Hippocampal formation (tissue), 2 donors: ENCODE measurements around the gene PRDM16.

Experiments
- DNase-seq, 2 donors: peaks; one replicate each; lab custom pipeline; 2025; lab: John Stamatoyannopoulos, UW

PRDM16 gene

DNA sequence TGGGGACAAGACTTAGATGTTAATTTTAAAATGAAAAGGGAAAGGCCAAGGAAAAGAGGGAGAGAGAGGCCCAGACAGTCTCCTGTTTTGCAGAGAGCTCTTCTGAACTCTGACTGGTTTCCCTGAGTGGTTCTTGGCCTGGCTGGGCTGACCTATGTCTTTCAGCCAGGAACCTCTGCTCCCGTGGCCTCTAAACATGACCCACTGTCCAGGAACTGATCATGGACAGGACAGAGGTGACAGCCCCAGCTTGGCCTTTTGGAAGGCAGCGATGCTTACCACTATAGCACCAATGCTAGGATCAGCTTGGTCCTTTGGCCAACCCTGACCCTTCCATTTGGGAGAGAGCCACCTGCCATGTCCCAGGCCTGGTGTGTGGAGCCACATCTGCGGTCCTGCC, 55.2 kb downstream of the PRDM16 start:
- DNase-seq, result no peak

GRCh38 chr1:3125078-3125477, 56.1 kb downstream of the PRDM16 start:
- no peak for DNase-seq

DNA sequence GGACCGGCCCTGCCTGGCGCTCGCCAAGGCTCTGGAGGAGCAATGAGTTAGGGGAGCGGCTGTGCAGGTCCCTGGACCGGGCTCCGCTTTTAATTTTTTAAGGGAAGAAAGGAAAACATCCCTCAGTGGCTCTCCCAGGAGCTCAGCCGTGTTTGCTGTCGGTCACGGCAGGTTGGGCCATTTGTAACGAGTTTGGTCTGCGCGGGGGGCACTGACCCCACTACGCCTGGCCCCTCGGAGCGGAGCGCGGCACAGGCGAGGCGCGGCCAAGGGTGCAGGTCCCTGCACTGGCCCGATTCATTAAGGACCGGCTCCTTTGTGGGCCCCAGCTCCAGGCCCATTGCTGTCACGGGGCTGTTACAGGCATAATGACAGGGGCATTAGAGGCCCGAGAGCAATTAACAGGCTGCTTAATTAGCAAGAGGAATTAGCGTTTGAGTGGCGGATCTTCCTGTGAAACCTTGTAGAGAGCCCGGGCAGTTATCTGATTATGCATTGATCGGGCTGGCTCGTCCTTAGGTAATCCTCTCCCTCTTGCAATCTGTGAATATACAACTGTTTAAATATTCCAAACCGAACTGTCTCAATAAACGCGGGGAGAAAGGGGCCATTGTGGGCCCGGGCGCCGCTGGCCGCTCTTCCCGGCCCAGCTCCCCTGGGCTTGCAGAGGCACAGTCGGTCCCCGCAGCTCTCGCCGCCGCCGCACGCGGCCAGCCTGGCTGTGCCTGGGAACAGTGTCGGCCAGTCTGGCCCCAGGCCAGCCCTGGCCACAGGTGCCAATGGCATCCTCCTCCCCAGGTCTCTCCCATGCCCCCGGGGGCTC, 56.8 kb downstream of the PRDM16 start:
- DNase-seq, result no peak

DNA sequence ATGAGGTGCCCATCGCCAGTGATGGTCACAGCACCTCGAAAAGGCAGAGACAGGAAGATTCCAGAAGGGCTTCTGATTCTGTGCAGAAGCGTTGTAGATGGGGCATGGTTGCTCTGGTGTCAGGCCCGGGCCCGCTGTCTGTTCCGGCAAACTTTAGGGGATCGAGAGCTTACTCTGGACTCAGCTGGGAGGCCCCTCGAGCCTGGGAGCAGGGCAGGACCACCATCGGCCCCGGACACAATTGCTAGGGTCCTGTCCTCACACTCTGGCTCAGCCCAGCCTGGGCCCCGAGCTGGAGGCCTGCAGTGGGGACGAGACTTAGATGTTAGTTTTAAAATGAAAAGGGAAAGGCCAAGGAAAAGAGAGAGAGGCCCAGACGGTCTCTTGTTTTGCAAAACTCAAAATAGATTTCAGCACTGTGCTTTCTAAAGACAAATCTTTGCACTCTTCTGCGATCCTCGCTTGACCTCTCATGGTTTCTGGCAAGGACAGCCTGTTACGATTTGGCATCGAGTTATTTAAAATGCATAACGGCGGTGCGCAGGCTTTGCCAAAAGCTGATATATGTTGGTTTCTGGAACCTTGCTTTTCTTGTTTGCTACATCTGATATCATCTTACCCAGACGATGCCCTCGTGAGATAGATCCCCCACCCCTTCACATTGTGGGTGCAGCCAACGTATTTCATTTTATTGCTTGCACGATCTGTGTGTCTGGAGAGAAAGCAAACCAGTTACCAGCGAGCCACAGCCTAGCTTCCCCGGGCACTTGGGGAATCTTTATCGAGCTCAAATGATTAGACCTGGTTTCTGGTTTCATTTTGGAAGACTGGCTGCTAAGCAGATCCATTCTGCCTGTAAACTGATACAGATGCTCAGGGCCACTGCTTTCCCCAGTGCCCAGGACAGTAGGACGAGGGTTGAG, 58.0 kb downstream of the PRDM16 start:
- DNase-seq, result no peak

GRCh38 chr1:3127738-3128137, 58.7 kb downstream of the PRDM16 start:
- no peak for DNase-seq

GRCh38 chr1:3128431-3129132, 59.6 kb downstream of the PRDM16 start:
- DNase-seq, result no peak

GRCh38 chr1:3129133-3129490, 60.1 kb downstream of the PRDM16 start:
- no peak for DNase-seq

DNA sequence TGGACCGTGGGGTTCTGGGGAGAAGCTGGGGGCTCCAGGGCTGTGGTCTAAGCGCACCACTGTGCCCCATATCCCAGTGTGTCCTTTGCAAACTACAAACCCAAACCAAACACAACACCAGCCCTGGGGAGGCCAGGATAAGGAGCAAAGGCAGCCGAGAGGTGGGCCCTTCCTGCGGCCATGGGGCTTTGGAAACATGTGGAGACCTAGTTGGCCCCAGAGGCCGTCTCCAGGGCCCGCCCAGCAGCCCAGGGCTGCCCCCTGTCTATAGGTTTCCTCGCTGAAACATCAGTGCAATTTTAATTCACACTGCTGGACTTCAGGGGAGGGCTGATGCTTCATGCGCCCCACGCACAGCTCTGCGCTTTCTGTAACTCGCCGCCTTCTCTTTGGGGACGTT, 61.3 kb downstream of the PRDM16 start:
- DNase-seq, result no peak

- no peak for DNase-seq
Observed at GRCh38 chr1:3132660-3133059, 63.7 kb downstream of the PRDM16 start.

DNA sequence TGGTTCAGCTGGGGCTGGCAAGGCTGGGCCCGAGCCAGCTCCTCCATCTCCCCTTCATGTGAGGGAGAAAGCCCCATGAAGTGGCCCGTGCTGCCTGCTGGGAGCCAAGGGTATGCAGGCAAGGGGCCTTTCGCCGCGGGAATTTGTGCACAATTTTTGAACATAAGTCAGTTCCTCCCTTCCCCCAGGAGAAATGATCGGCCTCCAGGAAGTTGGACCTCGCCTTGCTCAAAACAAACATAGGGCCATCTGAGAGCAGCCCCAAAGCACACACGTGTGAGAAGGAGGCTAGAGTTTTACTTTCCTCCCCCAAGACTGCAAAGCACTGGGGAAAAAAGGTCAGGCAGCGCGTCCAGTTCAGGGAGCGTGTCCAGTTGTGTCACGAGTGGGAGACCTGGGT, 64.7 kb downstream of the PRDM16 start:
- DNase-seq, result no peak

DNA sequence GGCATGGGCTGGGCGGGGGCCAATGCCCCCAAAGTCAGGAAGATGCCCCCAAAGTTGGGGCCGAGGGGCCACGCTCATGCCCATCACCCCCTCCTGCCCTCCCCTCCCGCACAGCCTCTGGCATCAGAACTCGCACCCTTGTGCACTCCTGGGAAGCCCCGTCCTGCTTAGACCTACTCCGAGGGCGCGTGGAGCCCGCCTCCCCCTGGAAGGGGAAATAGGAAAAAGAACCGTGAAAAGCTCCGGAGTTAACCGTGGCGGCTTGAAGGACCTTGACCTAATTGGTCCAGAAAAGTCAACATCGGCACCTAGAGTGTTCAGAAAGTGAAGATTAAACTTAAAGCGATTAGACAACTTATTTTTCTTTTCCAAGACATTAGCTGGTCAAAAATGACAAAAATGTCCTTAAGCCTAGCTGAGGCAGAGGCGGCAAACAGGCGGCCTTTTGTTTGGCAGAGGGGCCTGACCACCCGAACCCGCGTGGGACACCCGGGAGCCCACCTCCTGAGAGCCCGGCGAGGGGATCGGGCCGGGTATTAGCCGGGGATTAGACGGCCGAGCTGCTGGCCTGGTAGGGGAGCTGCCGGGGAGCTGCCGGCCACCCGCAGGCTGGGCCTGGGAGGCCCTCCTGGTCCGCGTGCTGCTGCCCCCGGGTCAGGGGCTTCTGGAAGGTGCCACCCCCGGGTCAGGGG, 65.5 kb downstream of the PRDM16 start:
- DNase-seq, result no peak

DNA sequence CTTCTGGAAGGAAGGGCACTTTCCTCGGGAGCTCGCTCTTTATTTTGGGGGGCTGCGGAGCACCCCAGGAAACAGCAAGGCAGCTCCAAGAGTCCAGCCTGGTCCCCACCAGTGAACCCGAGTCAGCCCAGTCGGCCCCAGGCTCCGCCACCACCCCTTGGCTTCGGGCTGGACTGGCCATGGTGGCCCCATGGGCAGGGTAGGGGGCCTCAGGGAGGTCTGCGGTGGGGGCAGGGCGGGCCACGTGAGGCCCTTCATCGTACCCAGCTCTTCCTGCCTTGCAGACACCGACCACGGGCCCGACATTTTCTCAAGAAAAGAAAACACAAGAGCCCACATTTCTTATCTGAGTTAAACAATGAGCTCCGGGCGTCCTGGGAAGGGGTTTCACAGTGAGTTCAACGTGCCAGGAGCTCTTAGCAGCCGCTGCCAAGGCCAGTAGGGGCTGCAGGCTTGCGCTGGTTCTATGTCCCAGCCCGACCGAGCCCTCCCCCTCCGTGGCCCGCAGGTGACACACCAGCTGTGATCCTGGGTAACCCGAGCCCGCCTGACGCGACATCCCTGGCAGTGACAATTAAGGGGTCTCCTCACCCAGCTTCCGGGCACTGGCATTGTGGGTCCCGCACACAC, 66.2 kb downstream of the PRDM16 start:
- DNase-seq, result no peak

GRCh38 chr1:3135744-3136455, 66.9 kb downstream of the PRDM16 start:
- no peak for DNase-seq

- no peak for DNase-seq
Observed at GRCh38 chr1:3136532-3136931, 67.5 kb downstream of the PRDM16 start.

GRCh38 chr1:3137111-3138100, 68.4 kb downstream of the PRDM16 start:
- no peak for DNase-seq

GRCh38 chr1:3138623-3139151, 69.7 kb downstream of the PRDM16 start:
- DNase-seq, result no peak

- DNase-seq, result no peak
Observed at GRCh38 chr1:3139451-3139852, 70.4 kb downstream of the PRDM16 start.

- DNase-seq, result no peak
Observed at GRCh38 chr1:3139871-3140361, 70.9 kb downstream of the PRDM16 start.

DNA sequence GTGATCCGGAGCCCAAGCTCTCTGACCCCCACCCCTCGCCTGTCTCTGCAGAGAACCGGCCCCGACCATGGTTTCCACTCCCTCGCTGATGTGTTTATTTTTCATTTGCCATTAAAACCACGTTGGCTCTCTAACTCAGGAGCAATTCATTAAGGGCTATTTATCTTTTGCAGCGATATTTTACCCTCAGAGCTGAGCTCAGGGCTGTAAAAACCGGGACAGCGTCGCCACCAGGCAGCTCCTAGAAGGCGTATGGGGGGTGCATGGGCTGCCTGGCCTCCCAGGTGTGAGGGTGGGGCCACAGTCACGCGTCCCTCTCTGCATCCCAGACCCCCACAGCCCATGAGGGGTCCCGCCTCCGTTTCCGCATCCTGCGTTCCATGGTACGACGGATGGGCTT, 71.4 kb downstream of the PRDM16 start:
- DNase-seq, result no peak
